ENCODE data around the gene POLL. TPM values are rescaled to one million over a fixed set of nuclear protein-coding genes. Genes with fewer than 3 reads are reported as not detected.
"Not testable (repeated sequence)": the region's sequence is repeated elsewhere in the genome, so short reads cannot be mapped to it uniquely, and the experiment has no call there.

POLL gene
- total RNA-seq, 4 donors from 2014 or later, result 23.9 to 89.8 (median 29.8) TPM

- no peak overlapping the region for H3K27ac ChIP-seq
- H3K4me1 ChIP-seq, result no peaks in the 10 kb centered on the region
- WGBS, 2 donors (ENCODE audit: low coverage in 1 of 2), result 68 to 77% methylated on average over 9 to 13 of the region's 13 CpGs
- H3K9me3 ChIP-seq, result no peaks in the 10 kb centered on the region
- in situ Hi-C loops (cut with MboI; ENCODE audit: low pct_ligation_motif_present in 1 of 4, low pct_unique_long_range_greater_than_20kb in 1 of 4, low sequenced_read_pairs in 3 of 4), result no loop called here
- TF ChIP-seq CTCF (IDR thresholded peaks at IDR 0.05), result no peak
- TF ChIP-seq POLR2A (IDR thresholded peaks at IDR 0.05), result no peak
- TF ChIP-seq EP300 (IDR thresholded peaks at IDR 0.05; ENCODE audit: low read depth), result no peak
- TF ChIP-seq POLR2AphosphoS5 (IDR thresholded peaks at IDR 0.05), result no peak
- H3K36me3 ChIP-seq, result no peaks in the 10 kb centered on the region
- no peak for DNase-seq
- no peaks in the 10 kb centered on the region for H3K27me3 ChIP-seq
- intact Hi-C loops (cut with DNase I; ENCODE audit: low total_unique reads), result no loop called here
- H3K4me3 ChIP-seq, result no peak overlapping the region
These were observed 7.8 kb upstream of the POLL start for GRCh38 chr10:101595591-101596433.

- DNase-seq; H3K27me3 ChIP-seq; H3K27ac ChIP-seq; H3K4me1 ChIP-seq; intact Hi-C loops (cut with DNase I; ENCODE audit: low total_unique reads); H3K9me3 ChIP-seq; H3K36me3 ChIP-seq; H3K4me3 ChIP-seq; in situ Hi-C loops (cut with MboI; ENCODE audit: low pct_ligation_motif_present in 1 of 4, low pct_unique_long_range_greater_than_20kb in 1 of 4, low sequenced_read_pairs in 3 of 4): not testable (repeated sequence)
- 50 to 65% methylated on average over 2 of the region's 2 CpGs for WGBS, 2 donors (ENCODE audit: low coverage in 1 of 2)
These were observed 5.3 kb upstream of the POLL start for GRCh38 chr10:101593331-101593730.

- TF ChIP-seq EP300 (IDR thresholded peaks at IDR 0.05; ENCODE audit: low read depth) (no peak), POLR2A (IDR thresholded peaks at IDR 0.05) (no peak), POLR2AphosphoS5 (IDR thresholded peaks at IDR 0.05) (no peak), CTCF (IDR thresholded peaks at IDR 0.05) (no peak)
- 73 to 76% methylated on average over 5 of the region's 5 CpGs for WGBS, 2 donors (ENCODE audit: low coverage in 1 of 2)
- Histone ChIP-seq H3K9me3 (no peaks in the 10 kb centered on the region), H3K4me3 (peak overlapping the region in 3 of 4 donors; percentile 70 to 85 (median 72)), H3K27ac (no peak overlapping the region), H3K27me3 (no peaks in the 10 kb centered on the region), H3K4me1 (peaks cover 4 to 20% (median 16%) of the 10 kb centered on the region in 4 donors), H3K36me3 (no peaks in the 10 kb centered on the region)
- intact Hi-C loops (cut with DNase I; ENCODE audit: low total_unique reads), result no loop called here
- in situ Hi-C loops (cut with MboI; ENCODE audit: low pct_ligation_motif_present in 1 of 4, low pct_unique_long_range_greater_than_20kb in 1 of 4, low sequenced_read_pairs in 3 of 4), result no loop called here
- DNase-seq, result no peak
These were observed 822 bp upstream of the POLL start for GRCh38 chr10:101588879-101589278.

GRCh38 chr10:101585841-101586240 lies 2.2 kb downstream of the POLL start:
- TF ChIP-seq POLR2AphosphoS5 (IDR thresholded peaks at IDR 0.05), result no peak
- no peaks in the 10 kb centered on the region for H3K27me3 ChIP-seq
- WGBS, 2 donors (ENCODE audit: low coverage in 1 of 2), result 91 to 96% methylated on average over 6 to 9 of the region's 9 CpGs
- in situ Hi-C loops (cut with MboI; ENCODE audit: low pct_ligation_motif_present in 1 of 4, low pct_unique_long_range_greater_than_20kb in 1 of 4, low sequenced_read_pairs in 3 of 4) (no loop called here), intact Hi-C loops (cut with DNase I; ENCODE audit: low total_unique reads) (no loop called here)
- H3K9me3 ChIP-seq, result no peaks in the 10 kb centered on the region
- no peak for DNase-seq
- peaks cover 4 to 20% (median 16%) of the 10 kb centered on the region in 4 donors for H3K4me1 ChIP-seq
- H3K27ac ChIP-seq, result no peak overlapping the region
- H3K4me3 ChIP-seq, result no peak overlapping the region
- H3K36me3 ChIP-seq, result no peaks in the 10 kb centered on the region

GRCh38 chr10:101580486-101581399 lies 7.3 kb downstream of the POLL start:
- H3K9me3 ChIP-seq, result no peaks in the 10 kb centered on the region
- no peak overlapping the region for H3K27ac ChIP-seq
- H3K4me3 ChIP-seq, result no peak overlapping the region
- no peak for TF ChIP-seq POLR2AphosphoS5 (IDR thresholded peaks at IDR 0.05)
- no peak for TF ChIP-seq POLR2A (IDR thresholded peaks at IDR 0.05)
- no peak for TF ChIP-seq EP300 (IDR thresholded peaks at IDR 0.05; ENCODE audit: low read depth)
- TF ChIP-seq CTCF (IDR thresholded peaks at IDR 0.05), result no peak
- H3K36me3 ChIP-seq, result peaks cover 0 to 3% (median 0%) of the 10 kb centered on the region in 4 donors
- in situ Hi-C loops (cut with MboI; ENCODE audit: low pct_ligation_motif_present in 1 of 4, low pct_unique_long_range_greater_than_20kb in 1 of 4, low sequenced_read_pairs in 3 of 4), result no loop called here
- no peaks in the 10 kb centered on the region for H3K27me3 ChIP-seq
- 83 to 97% methylated on average over 4 to 9 of the region's 10 CpGs for WGBS, 2 donors (ENCODE audit: low coverage in 1 of 2)
- DNase-seq, result no peak
- no peaks in the 10 kb centered on the region for H3K4me1 ChIP-seq
- intact Hi-C loops (cut with DNase I; ENCODE audit: low total_unique reads), result no loop called here

Data from transverse colon (tissue), 4 donors.